SU-DHL-6 (cell line): Measurements from ENCODE around the gene RNF6.

ENCODE experiments used
- H2AFZ ChIP-seq: fragments of 200-600 bp; sonication (generic); 2 replicates; pipeline ENCODE4 v1.6.1; 2014; ENCODE audit warnings: low read depth, mild to moderate bottlenecking, moderate library complexity, mixed read lengths, antibody characterized with exemption, low read length; ENCODE audit not compliant: severe bottlenecking
- H3F3A ChIP-seq: fragments of 200-600 bp; shearing (Covaris generic); 2 replicates; pipeline ENCODE4 v1.6.0; 2016; ENCODE audit warnings: antibody characterized with exemption, mild to moderate bottlenecking; ENCODE audit not compliant: insufficient read depth
- H3K27ac ChIP-seq: fragments of 200-600 bp; sonication (generic); 2 replicates; pipeline ENCODE4 v1.5.1; 2016; ENCODE audit warnings: low read depth, mild to moderate bottlenecking, low read length, moderate library complexity, mixed read lengths
- H3K27me3 ChIP-seq: fragments of 200-600 bp; sonication (generic), shearing (Covaris generic); 2 replicates; pipeline ENCODE4 v1.6.0; 2014; ENCODE audit warnings: mild to moderate bottlenecking, low read length
- H3K36me3 ChIP-seq: fragments of 200-600 bp; sonication (generic); 2 replicates; pipeline ENCODE4 v1.6.1; 2014; ENCODE audit warnings: mild to moderate bottlenecking, low read length, mixed read lengths
- H3K4me2 ChIP-seq: fragments of 300-600, 200-600 bp; shearing (Covaris generic), sonication (generic); 2 replicates; pipeline ENCODE4 v1.6.0; 2014; ENCODE audit warnings: low read length, low read depth, mild to moderate bottlenecking; ENCODE audit not compliant: poor library complexity, severe bottlenecking
- H3K4me3 ChIP-seq: fragments of 200-600 bp; sonication (generic); 2 replicates; pipeline ENCODE4 v1.5.1; 2014; ENCODE audit warnings: antibody characterized with exemption, low read length, mild to moderate bottlenecking, mixed read lengths; ENCODE audit not compliant: insufficient read depth, poor library complexity, severe bottlenecking
- H3K79me2 ChIP-seq: fragments of 200-600 bp; sonication (generic); 2 replicates; pipeline ENCODE4 v1.6.1; 2014; ENCODE audit warnings: mild to moderate bottlenecking, low read length, moderate library complexity; ENCODE audit not compliant: insufficient read depth
- H3K9ac ChIP-seq: fragments of 200-600 bp; sonication (generic); 2 replicates; pipeline ENCODE4 v1.7.0; 2014; ENCODE audit warnings: mild to moderate bottlenecking, low read length
- H3K9me2 ChIP-seq: fragments of 200-600 bp; sonication (generic); replicated peaks from 2 replicates; pipeline ENCODE4 v1.6.1; 2014; ENCODE audit warnings: low read length; ENCODE audit not compliant: insufficient read depth
- H3K9me3 ChIP-seq: fragments of 200-600 bp; sonication (generic); 2 replicates; pipeline ENCODE4 v1.6.1; 2014; ENCODE audit warnings: low read length, mixed read lengths; ENCODE audit not compliant: insufficient read depth
- H4K20me1 ChIP-seq: fragments of 200-600 bp; sonication (generic); 2 replicates; pipeline ENCODE4 v1.6.1; 2014; ENCODE audit warnings: low read depth, mild to moderate bottlenecking, antibody characterized with exemption, low read length, moderate library complexity, mixed read lengths
- EZH2phosphoT487 ChIP-seq: fragments of 200-600 bp; sonication (generic), shearing (Covaris generic); conservative IDR thresholded peaks from 2 replicates; pipeline ENCODE4 v1.6.1; 2018; ENCODE audit warnings: mild to moderate bottlenecking, antibody characterized with exemption, low read length, moderate library complexity, mixed read lengths
- TF ChIP-seq, protein P1 (sequence below): fragments of 200-600 bp; sonication (generic); IDR thresholded peaks from one replicate; pipeline ENCODE4 v1.5.1; 2017; ENCODE audit warnings: antibody characterized with exemption, mild to moderate bottlenecking, low read length, moderate library complexity; ENCODE audit not compliant: insufficient read depth, poor library complexity, severe bottlenecking

RNF6 gene

GRCh38 chr13:26168237-26168814 is 53.8 kb downstream of the RNF6 start:
- Histone ChIP-seq H3K4me2 (no peak overlapping the region), H2AFZ (no peak overlapping the region), H3K79me2 (no peaks in the 10 kb centered on the region), H3K36me3 (no peaks in the 10 kb centered on the region), H3K9me2 (no peaks in the 10 kb centered on the region), H3K9ac (no peak overlapping the region), H3K27ac (no peak overlapping the region), H3F3A (no peaks in the 10 kb centered on the region), H3K4me3 (no peak overlapping the region), H4K20me1 (no peaks in the 10 kb centered on the region), H3K27me3 (no peaks in the 10 kb centered on the region), H3K9me3 (no peaks in the 10 kb centered on the region)
- TF ChIP-seq, protein P1, sequence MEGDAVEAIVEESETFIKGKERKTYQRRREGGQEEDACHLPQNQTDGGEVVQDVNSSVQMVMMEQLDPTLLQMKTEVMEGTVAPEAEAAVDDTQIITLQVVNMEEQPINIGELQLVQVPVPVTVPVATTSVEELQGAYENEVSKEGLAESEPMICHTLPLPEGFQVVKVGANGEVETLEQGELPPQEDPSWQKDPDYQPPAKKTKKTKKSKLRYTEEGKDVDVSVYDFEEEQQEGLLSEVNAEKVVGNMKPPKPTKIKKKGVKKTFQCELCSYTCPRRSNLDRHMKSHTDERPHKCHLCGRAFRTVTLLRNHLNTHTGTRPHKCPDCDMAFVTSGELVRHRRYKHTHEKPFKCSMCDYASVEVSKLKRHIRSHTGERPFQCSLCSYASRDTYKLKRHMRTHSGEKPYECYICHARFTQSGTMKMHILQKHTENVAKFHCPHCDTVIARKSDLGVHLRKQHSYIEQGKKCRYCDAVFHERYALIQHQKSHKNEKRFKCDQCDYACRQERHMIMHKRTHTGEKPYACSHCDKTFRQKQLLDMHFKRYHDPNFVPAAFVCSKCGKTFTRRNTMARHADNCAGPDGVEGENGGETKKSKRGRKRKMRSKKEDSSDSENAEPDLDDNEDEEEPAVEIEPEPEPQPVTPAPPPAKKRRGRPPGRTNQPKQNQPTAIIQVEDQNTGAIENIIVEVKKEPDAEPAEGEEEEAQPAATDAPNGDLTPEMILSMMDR = no peak
- no peak for TF ChIP-seq EZH2phosphoT487

DNA sequence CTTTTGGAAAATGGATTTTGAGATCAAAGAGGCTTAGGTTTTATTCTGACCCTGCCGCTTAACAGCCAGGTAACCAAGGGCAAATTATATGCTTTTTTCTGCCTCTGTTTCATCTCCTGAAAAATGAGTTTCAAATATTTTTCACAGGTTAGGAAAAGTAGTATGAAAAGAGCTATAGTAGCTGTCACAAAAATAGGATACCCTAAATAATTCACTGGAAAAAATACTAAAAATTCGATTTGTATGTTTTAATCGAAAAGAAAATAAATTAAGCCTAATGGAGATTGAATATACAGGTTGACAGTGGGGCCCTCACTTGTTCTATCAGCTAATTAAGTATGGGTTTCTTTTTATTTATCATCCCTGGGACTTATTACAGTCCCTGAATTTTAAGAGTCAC is 58.3 kb downstream of the RNF6 start:
- Histone ChIP-seq H3K9me2 (no peaks in the 10 kb centered on the region), H2AFZ (no peak overlapping the region), H3K79me2 (no peaks in the 10 kb centered on the region), H3K27me3 (no peaks in the 10 kb centered on the region), H3K4me2 (no peak overlapping the region), H3K9me3 (no peaks in the 10 kb centered on the region), H3K4me3 (no peak overlapping the region), H4K20me1 (no peaks in the 10 kb centered on the region), H3K9ac (no peak overlapping the region), H3K27ac (no peak overlapping the region), H3F3A (no peaks in the 10 kb centered on the region), H3K36me3 (no peaks in the 10 kb centered on the region)
- TF ChIP-seq EZH2phosphoT487 = no peak
- TF ChIP-seq, protein P1 = no peak
